HAP-1 (cell line): ENCODE measurements around the gene AKIRIN2.

ENCODE experiments used
- DNase-seq, 2 experiments: peaks; one replicate each; pipeline ENCODE4 v3.0.0-alpha.2; 2016 to 2020; ENCODE audit warnings: low spot score in 2 of 2
- H3K27me3 ChIP-seq: fragments of 250-450 bp; sonication (Bioruptor Pico); 2 replicates; pipeline ENCODE4 v1.5.1; 2020; ENCODE audit warnings: low read depth, mild to moderate bottlenecking, moderate library complexity
- H3K36me3 ChIP-seq: fragments of 250-450 bp; sonication (Bioruptor Pico); replicated peaks from 2 replicates; pipeline ENCODE4 v1.5.1; 2020; ENCODE audit warnings: mild to moderate bottlenecking
- H3K4me1 ChIP-seq: fragments of 250-450 bp; sonication (Bioruptor Pico); 2 replicates; pipeline ENCODE4 v1.5.1; 2020; ENCODE audit warnings: mild to moderate bottlenecking
- H3K4me3 ChIP-seq: fragments of 250-450 bp; sonication (Bioruptor Pico); 2 replicates; pipeline ENCODE4 v1.5.1; 2020; ENCODE audit warnings: mild to moderate bottlenecking, moderate library complexity
- H3K9me3 ChIP-seq: fragments of 250-450 bp; sonication (Bioruptor Pico); 2 replicates; pipeline ENCODE4 v1.5.1; 2020; ENCODE audit warnings: mild to moderate bottlenecking, moderate library complexity
- in situ Hi-C: fragments of 300-500 bp; cut with MboI; formaldehyde crosslinking; loops from 3 replicates; pipeline ENCODE4 v1.14.3; 2020; ENCODE audit warnings: low sequenced_read_pairs, inconsistent platforms, mixed read lengths

Gene AKIRIN2

GRCh38 chr6:87667032-87667431 lies 35.0 kb downstream of the AKIRIN2 start:
- DNase-seq = no peak
- H3K4me3 ChIP-seq = no peak overlapping the region
- H3K9me3 ChIP-seq = no peaks in the 10 kb centered on the region
- H3K36me3 ChIP-seq = peaks cover 51% of the 10 kb centered on the region
- no peaks in the 10 kb centered on the region for H3K4me1 ChIP-seq
- in situ Hi-C loops = no loop called here
- H3K27me3 ChIP-seq = no peaks in the 10 kb centered on the region

DNA sequence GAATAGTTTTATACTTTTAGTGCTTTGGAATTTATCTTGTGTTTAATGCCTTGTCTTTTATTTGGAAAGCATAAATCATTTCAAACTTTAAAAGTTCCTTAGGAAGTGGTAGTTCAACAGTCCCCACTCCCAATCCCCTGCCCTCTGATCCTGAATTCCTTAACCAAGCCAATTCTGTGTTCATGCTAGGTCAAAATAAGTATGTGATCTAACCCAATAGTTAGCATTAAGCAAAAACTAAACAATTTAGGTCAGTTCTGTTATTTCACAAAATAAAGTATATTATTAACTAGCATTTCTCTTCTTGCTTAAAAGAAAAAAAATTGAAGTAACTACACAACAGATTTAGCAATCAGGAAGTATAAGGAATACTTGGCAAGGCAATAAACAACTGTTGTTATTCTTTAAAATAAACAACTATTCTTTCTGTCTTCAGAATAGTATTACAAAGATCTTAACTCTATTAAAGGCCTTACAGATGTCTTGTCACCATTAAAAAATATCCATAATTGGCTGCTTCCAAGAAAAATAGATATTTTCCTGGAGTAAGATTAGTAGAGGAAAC lies 37.0 kb downstream of the AKIRIN2 start:
- H3K4me1 ChIP-seq = no peaks in the 10 kb centered on the region
- no peak for DNase-seq
- no peak overlapping the region for H3K4me3 ChIP-seq
- in situ Hi-C loops = no loop called here
- no peaks in the 10 kb centered on the region for H3K27me3 ChIP-seq
- H3K36me3 ChIP-seq = peaks cover 50% of the 10 kb centered on the region
- H3K9me3 ChIP-seq = no peaks in the 10 kb centered on the region

- no peak for DNase-seq
- Histone ChIP-seq H3K4me3 (no peak overlapping the region), H3K9me3 (no peaks in the 10 kb centered on the region), H3K36me3 (peaks cover 47% of the 10 kb centered on the region), H3K4me1 (no peaks in the 10 kb centered on the region), H3K27me3 (no peaks in the 10 kb centered on the region)
- in situ Hi-C loops = no loop called here
Observed at GRCh38 chr6:87663434-87663833, 38.6 kb downstream of the AKIRIN2 start.

- no peaks in the 10 kb centered on the region for H3K4me1 ChIP-seq
- no peaks in the 10 kb centered on the region for H3K9me3 ChIP-seq
- DNase-seq = no peak
- H3K4me3 ChIP-seq = no peak overlapping the region
- no peaks in the 10 kb centered on the region for H3K27me3 ChIP-seq
- H3K36me3 ChIP-seq = peaks cover 40% of the 10 kb centered on the region
- in situ Hi-C loops = no loop called here
Observed at GRCh38 chr6:87661503-87661902, 40.5 kb downstream of the AKIRIN2 start.

- no peaks in the 10 kb centered on the region for H3K27me3 ChIP-seq
- peaks cover 39% of the 10 kb centered on the region for H3K36me3 ChIP-seq
- no peak for DNase-seq
- in situ Hi-C loops = no loop called here
- no peaks in the 10 kb centered on the region for H3K4me1 ChIP-seq
- H3K4me3 ChIP-seq = no peak overlapping the region
- H3K9me3 ChIP-seq = no peaks in the 10 kb centered on the region
Observed at GRCh38 chr6:87661016-87661415, 41.0 kb downstream of the AKIRIN2 start.

- no peak overlapping the region for H3K4me3 ChIP-seq
- no peaks in the 10 kb centered on the region for H3K9me3 ChIP-seq
- peaks cover 38% of the 10 kb centered on the region for H3K36me3 ChIP-seq
- in situ Hi-C loops = no loop called here
- no peaks in the 10 kb centered on the region for H3K27me3 ChIP-seq
- no peaks in the 10 kb centered on the region for H3K4me1 ChIP-seq
- no peak for DNase-seq
Observed at GRCh38 chr6:87660226-87660911, 41.7 kb downstream of the AKIRIN2 start.

- Histone ChIP-seq H3K9me3 (no peaks in the 10 kb centered on the region), H3K4me3 (no peak overlapping the region), H3K4me1 (peaks cover 13% of the 10 kb centered on the region), H3K36me3 (peaks cover 29% of the 10 kb centered on the region), H3K27me3 (no peaks in the 10 kb centered on the region)
- DNase-seq = no peak
- in situ Hi-C loops = no loop called here
Observed at GRCh38 chr6:87658516-87658915, 43.5 kb downstream of the AKIRIN2 start.

GRCh38 chr6:87656857-87657256 lies 45.2 kb downstream of the AKIRIN2 start:
- H3K27me3 ChIP-seq = no peaks in the 10 kb centered on the region
- in situ Hi-C loops = no loop called here
- no peaks in the 10 kb centered on the region for H3K9me3 ChIP-seq
- no peak for DNase-seq
- no peak overlapping the region for H3K4me3 ChIP-seq
- peaks cover 29% of the 10 kb centered on the region for H3K36me3 ChIP-seq
- H3K4me1 ChIP-seq = peaks cover 26% of the 10 kb centered on the region

GRCh38 chr6:87655824-87656223 lies 46.2 kb downstream of the AKIRIN2 start:
- in situ Hi-C loops = no loop called here
- Histone ChIP-seq H3K4me3 (no peak overlapping the region), H3K27me3 (no peaks in the 10 kb centered on the region), H3K36me3 (peaks cover 24% of the 10 kb centered on the region), H3K4me1 (peaks cover 26% of the 10 kb centered on the region), H3K9me3 (no peaks in the 10 kb centered on the region)
- no peak for DNase-seq

GRCh38 chr6:87654875-87655454 lies 47.1 kb downstream of the AKIRIN2 start:
- peaks cover 26% of the 10 kb centered on the region for H3K4me1 ChIP-seq
- H3K4me3 ChIP-seq = no peak overlapping the region
- peaks cover 21% of the 10 kb centered on the region for H3K36me3 ChIP-seq
- no peaks in the 10 kb centered on the region for H3K9me3 ChIP-seq
- H3K27me3 ChIP-seq = no peaks in the 10 kb centered on the region
- DNase-seq = no peak
- in situ Hi-C loops = no loop called here

GRCh38 chr6:87654122-87654521 lies 47.9 kb downstream of the AKIRIN2 start:
- Histone ChIP-seq H3K36me3 (peaks cover 12% of the 10 kb centered on the region), H3K27me3 (no peaks in the 10 kb centered on the region), H3K9me3 (no peaks in the 10 kb centered on the region)

DNA sequence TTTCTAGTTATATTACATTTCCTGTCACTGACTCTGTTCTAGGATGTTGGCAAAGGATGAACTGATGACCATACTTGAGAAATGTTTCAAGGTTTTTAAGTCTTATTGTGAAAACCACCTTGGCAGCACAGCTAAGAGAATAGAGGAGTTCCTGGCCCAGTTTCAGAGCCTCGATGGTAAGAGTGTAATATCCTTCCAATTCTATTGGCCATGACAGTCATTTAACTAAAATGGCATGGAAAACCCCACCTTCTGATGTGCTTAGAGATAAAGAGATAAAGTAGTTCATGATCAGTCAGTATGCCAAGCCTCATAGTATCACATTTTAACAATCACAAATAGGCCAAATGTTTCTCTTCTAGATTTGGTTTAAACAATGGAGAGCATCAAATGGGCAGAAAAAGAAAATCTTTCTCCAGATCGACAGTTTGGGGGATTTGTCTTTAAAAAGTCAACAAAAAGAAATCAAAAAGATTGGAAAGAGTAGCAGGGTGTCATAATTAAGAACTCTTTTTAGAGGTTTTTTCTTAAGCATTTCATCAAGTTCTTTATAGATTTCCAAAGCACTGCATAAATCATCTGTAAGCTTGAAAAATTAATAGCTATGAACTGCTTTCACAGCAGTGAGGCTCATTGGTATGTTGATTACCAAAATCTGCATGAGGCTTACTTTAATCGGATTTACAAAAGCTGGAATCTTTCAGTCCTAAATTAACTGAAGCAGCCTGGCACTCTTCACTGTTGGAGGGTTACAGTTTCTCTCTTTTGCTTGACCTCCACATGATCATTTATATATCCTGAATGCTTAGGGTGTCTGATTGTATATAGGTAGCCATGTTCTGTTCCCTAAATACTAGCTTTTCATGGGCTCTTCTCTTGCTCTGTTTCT lies 48.7 kb downstream of the AKIRIN2 start:
- peaks cover 17% of the 10 kb centered on the region for H3K36me3 ChIP-seq
- peaks cover 26% of the 10 kb centered on the region for H3K4me1 ChIP-seq
- in situ Hi-C loops = no loop called here
- peak; percentile 67 to 99 for DNase-seq
- H3K27me3 ChIP-seq = no peaks in the 10 kb centered on the region
- H3K9me3 ChIP-seq = no peaks in the 10 kb centered on the region
- no peak overlapping the region for H3K4me3 ChIP-seq

More at GRCh38 chr6:87654122-87654521, 47.9 kb downstream of the AKIRIN2 start:
- in situ Hi-C loops = no loop called here
- H3K4me1 ChIP-seq = peaks cover 26% of the 10 kb centered on the region
- no peak overlapping the region for H3K4me3 ChIP-seq
- DNase-seq = peak; percentile 9 to 15

DNA sequence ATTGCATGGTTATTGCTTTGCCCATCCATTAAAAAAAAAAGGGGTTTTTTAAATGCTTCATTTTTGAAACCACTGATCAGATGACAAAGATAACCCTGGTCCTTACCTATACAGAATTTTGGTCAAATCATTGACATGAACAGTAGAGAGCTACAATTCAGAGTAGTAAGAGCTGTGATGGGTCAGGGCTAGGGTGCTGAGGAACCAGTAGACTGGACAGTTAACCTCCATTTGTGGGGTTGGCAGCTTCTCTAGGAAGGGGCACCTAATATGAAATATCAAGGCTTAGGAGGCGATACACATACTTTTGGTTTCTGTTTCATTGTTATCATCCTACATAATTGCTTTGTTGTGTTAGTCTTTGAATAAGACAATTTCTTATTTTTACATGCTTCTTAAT lies 57.0 kb downstream of the AKIRIN2 start:
- Histone ChIP-seq H3K9me3 (no peaks in the 10 kb centered on the region), H3K36me3 (peaks cover 15% of the 10 kb centered on the region), H3K27me3 (no peaks in the 10 kb centered on the region), H3K4me3 (no peak overlapping the region), H3K4me1 (peaks cover 6% of the 10 kb centered on the region; the same call in 1 of the 2 replicates)
- in situ Hi-C loops = no loop called here
- no peak for DNase-seq
